Adrenal gland (tissue), 5 donors: Measurements from ENCODE around the gene SHISA7.

Experiments used
- CTCF ChIP-seq, 6 experiments: fragments of 450-650 bp in 4 of 6; fragments of 200-600 bp in 2 of 6; sonication (generic) in 1 of 6; IDR thresholded peaks; 1 replicate in 5 of 6; 2 replicates in 1 of 6; pipeline versions ENCODE4 v1.5.1 to v1.8.0; 2016 to 2021; ENCODE audit warnings: antibody characterized with exemption in 6 of 6, mild to moderate bottlenecking in 2 of 6, moderate library complexity in 1 of 6
- POLR2A ChIP-seq, 2 donors: fragments of 450-650 bp; IDR thresholded peaks; one replicate each; pipeline ENCODE4 v1.6.1; 2017; ENCODE audit warnings: antibody characterized with exemption in 2 of 2, mild to moderate bottlenecking in 2 of 2, moderate library complexity in 1 of 2
- donor health status: DM: no; HTN: no; CAD: no.

DNA sequence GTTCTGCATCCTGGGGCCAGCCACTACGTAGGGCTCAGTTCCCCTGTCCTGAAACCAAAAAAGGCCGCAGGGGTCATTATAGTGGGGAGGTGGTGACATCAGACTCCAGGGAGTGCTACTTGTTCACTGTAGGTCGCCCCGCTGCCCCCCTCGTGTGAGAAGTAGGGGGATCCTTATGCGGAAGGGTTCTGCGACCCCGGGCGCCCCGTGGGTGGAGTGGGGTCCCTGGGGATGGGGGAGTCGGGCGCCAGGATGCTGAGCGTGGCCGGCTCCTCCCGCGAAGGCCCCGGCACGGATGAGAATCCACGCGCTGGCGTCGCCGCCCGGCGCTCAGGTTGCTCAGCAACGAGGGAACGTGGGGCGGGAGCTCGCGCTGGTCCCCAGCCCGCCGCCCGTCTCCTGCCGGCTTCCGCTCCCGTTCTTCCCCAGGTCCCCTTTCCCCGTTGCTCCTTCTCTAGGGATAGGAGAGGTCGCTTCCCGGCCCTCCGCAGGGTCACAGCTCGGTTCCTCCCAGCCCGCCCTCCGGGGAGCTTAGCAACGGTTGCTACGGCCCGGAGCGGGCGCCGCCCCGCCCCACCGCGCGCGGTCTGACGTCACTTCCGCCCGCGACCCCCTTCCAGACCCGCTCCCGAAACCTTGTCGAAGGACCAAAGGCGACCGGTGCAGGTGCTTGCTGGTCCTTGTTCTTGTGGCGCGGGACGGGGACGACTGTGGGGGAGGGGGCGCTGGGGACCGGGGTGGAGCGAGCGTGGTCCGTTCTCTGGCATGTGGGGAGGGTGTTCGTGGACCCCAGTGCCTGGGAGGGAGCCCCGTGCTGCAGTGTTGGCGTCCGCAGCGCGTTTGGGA lies 41.7 kb upstream of the SHISA7 start, which contains the start of gene NAT14:
- TF ChIP-seq CTCF (IDR thresholded peaks at IDR 0.05) (no peak), POLR2A (IDR thresholded peaks at IDR 0.05) (no peak)
